Heart left ventricle (tissue), 13 donors: ENCODE measurements around the gene PIGZ.

ENCODE experiments used
- POLR2A ChIP-seq, 2 donors: fragments of 450-650 bp; IDR thresholded peaks; one replicate each; pipeline ENCODE4 v1.6.1; 2017; ENCODE audit warnings: antibody characterized with exemption in 2 of 2, mild to moderate bottlenecking in 2 of 2, moderate library complexity in 2 of 2
- TF ChIP-seq, protein P1 (sequence below), 12 donors: fragments of 200-600 bp; sonication (generic) in 4 of 12; IDR thresholded peaks; one replicate each; pipeline versions ENCODE4 v1.5.0 to v1.8.0; 2018 to 2022; ENCODE audit warnings: antibody characterized with exemption in 12 of 12, mild to moderate bottlenecking in 5 of 12
- donor health status: ischemic (EF 13 %, LVEDD 7.1; RV severe dilation, severe dysfunction).
- donor health status: DM: no; HTN: yes; CAD: no.
- donor health status: DM: no; HTN: no; CAD: no.
- donor health status: ischemic (EF 25% LVEDD 6.9; RV normal size, moderate dysfunction).
- donor health status: ischemic (EF 25% LVEDD 5.7; RV mildly dilated, moderate dysfunction).
- donor health status: ischemic (EF 35%, LVEDD 5.7; RV mildly dilated, moderate dysfunction).
- donor health status: nonischemic (EF 11% LVEDD 7.7; RV severe dilation, severe dysfunction).
- donor health status: DM: yes; HTN: yes; CAD: no.
- donor health status: PGD.
- donor health status: ischemic (EF 29% LVEDD 5.4; RV normal size, mild dysfunction).
- donor health status: nonischemic (EF 23%, LVEDD 6.1; RV moderate dilation, normal function).

DNA sequence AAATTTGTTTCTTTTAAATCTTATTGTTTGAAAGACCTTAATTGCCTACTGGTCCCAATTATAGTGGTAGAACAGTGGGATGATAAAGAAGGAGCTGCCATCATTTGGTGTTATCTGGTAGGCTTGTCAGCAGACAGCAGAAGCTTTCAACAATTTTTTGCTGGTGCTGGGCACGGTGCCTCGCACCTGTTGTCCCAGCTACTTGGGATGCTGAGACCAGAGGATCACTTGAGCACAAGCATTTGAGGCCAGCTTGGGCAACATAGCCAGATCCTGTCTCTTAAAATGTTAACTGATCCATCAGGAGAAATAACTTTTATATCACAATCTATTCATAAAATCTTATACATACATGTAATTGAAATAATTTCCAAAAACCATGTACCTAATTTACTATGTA, 64.9 kb downstream of the PIGZ start:
- TF ChIP-seq, protein P1, sequence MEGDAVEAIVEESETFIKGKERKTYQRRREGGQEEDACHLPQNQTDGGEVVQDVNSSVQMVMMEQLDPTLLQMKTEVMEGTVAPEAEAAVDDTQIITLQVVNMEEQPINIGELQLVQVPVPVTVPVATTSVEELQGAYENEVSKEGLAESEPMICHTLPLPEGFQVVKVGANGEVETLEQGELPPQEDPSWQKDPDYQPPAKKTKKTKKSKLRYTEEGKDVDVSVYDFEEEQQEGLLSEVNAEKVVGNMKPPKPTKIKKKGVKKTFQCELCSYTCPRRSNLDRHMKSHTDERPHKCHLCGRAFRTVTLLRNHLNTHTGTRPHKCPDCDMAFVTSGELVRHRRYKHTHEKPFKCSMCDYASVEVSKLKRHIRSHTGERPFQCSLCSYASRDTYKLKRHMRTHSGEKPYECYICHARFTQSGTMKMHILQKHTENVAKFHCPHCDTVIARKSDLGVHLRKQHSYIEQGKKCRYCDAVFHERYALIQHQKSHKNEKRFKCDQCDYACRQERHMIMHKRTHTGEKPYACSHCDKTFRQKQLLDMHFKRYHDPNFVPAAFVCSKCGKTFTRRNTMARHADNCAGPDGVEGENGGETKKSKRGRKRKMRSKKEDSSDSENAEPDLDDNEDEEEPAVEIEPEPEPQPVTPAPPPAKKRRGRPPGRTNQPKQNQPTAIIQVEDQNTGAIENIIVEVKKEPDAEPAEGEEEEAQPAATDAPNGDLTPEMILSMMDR (IDR thresholded peaks at IDR 0.05): no peak
- TF ChIP-seq POLR2A (IDR thresholded peaks at IDR 0.05): no peak
